ENCODE results near the gene LEP. TPM values are rescaled to one million over a fixed set of nuclear protein-coding genes. Genes with fewer than 3 reads are reported as not detected.

The LEP gene
- polyA plus RNA-seq, 1 of the 3 experiments (the other 2 are of a cell fraction), result not detected

GRCh38 chr7:128274884-128275603, 34.0 kb downstream of the LEP start:
- Histone ChIP-seq H3K4me3 (ENCODE audit: low read depth in 2 of 2, low read length in 1 of 2) (no peak overlapping the region), H3K79me2 (ENCODE audit: insufficient read depth) (no peaks in the 10 kb centered on the region), H3K9me3 (no peaks in the 10 kb centered on the region), H3K4me1 (ENCODE audit: control insufficient read depth in 1 of 2, insufficient read depth in 2 of 2, low read depth in 1 of 2, low read length in 1 of 2) (no peaks in the 10 kb centered on the region), H3F3A (replicated peaks; ENCODE audit: insufficient read depth) (no peaks in the 10 kb centered on the region), H3K36me3 (replicated peaks in 1 of 2; ENCODE audit: control insufficient read depth in 1 of 2, insufficient read depth in 2 of 2, low read length in 1 of 2) (no peaks in the 10 kb centered on the region), H3K27me3 (ENCODE audit: insufficient read depth) (no peaks in the 10 kb centered on the region), H3K9ac (no peak overlapping the region), H3K27ac (ENCODE audit: low read depth in 2 of 2, low read length in 1 of 2) (no peak overlapping the region), H3K4me2 (no peak overlapping the region), H2AFZ (ENCODE audit: low read depth) (no peak overlapping the region), H3K9me2 (no peaks in the 10 kb centered on the region), H4K20me1 (ENCODE audit: insufficient read depth) (no peaks in the 10 kb centered on the region)
- DNase-seq, result no peak
- CTCF ChIA-PET, result interaction anchor here (1.0 to 1.8 kb wide), 3 partner anchors 47 to 72 kb away, joined by 3 to 6 read pairs (median 3); no protein-coding TSS in a partner anchor
- no peak for TF ChIP-seq RAD21 (IDR thresholded peaks at IDR 0.05; ENCODE audit: low read length)
- no peak for TF ChIP-seq TCF12 (IDR thresholded peaks at IDR 0.05)
- TF ChIP-seq YY1 (IDR thresholded peaks at IDR 0.05; ENCODE audit: low read depth), result no peak
- TF ChIP-seq, protein P1, sequence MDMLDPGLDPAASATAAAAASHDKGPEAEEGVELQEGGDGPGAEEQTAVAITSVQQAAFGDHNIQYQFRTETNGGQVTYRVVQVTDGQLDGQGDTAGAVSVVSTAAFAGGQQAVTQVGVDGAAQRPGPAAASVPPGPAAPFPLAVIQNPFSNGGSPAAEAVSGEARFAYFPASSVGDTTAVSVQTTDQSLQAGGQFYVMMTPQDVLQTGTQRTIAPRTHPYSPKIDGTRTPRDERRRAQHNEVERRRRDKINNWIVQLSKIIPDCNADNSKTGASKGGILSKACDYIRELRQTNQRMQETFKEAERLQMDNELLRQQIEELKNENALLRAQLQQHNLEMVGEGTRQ (IDR thresholded peaks at IDR 0.05; ENCODE audit: borderline replicate concordance, low read depth, low read length), result no peak
- no peak for TF ChIP-seq TAF1 (IDR thresholded peaks at IDR 0.05; ENCODE audit: borderline replicate concordance, low read depth, low read length)
- TF ChIP-seq, protein P2, sequence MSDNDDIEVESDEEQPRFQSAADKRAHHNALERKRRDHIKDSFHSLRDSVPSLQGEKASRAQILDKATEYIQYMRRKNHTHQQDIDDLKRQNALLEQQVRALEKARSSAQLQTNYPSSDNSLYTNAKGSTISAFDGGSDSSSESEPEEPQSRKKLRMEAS (IDR thresholded peaks at IDR 0.05; ENCODE audit: low read depth), result no peak
- TF ChIP-seq REST (IDR thresholded peaks at IDR 0.05; ENCODE audit: low read depth, low read length), result no peak
- TF ChIP-seq SIN3A (IDR thresholded peaks at IDR 0.05; ENCODE audit: borderline replicate concordance, low read depth, low read length), result no peak
- TF ChIP-seq RFX5 (IDR thresholded peaks at IDR 0.05; ENCODE audit: low read length), result no peak
- TF ChIP-seq CHD2 (IDR thresholded peaks at IDR 0.05; ENCODE audit: low read length, partially characterized antibody), result no peak
- TF ChIP-seq, protein P3, sequence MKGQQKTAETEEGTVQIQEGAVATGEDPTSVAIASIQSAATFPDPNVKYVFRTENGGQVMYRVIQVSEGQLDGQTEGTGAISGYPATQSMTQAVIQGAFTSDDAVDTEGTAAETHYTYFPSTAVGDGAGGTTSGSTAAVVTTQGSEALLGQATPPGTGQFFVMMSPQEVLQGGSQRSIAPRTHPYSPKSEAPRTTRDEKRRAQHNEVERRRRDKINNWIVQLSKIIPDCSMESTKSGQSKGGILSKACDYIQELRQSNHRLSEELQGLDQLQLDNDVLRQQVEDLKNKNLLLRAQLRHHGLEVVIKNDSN (IDR thresholded peaks at IDR 0.05; ENCODE audit: borderline replicate concordance, low read depth), result no peak
- TF ChIP-seq GABPA (IDR thresholded peaks at IDR 0.05; ENCODE audit: low read depth), result no peak
- no peak for TF ChIP-seq NRF1 (IDR thresholded peaks at IDR 0.05; ENCODE audit: low read depth, low read length)
- no peak for TF ChIP-seq JUND (IDR thresholded peaks at IDR 0.05)
- POLR2A ChIA-PET, result no interaction called here
- 62% methylated on average over 3 of the region's 3 CpGs for WGBS (ENCODE audit: low lambda C conversion rate)

Data from SK-N-SH (cell line).